ENCODE results near the gene SORCS2. TPM values are rescaled to one million over a fixed set of nuclear protein-coding genes. Genes with fewer than 3 reads are reported as not detected.

The SORCS2 gene
- total RNA-seq, 2 donors from 2014 or later = 0.25 TPM; not detected in 1

DNA sequence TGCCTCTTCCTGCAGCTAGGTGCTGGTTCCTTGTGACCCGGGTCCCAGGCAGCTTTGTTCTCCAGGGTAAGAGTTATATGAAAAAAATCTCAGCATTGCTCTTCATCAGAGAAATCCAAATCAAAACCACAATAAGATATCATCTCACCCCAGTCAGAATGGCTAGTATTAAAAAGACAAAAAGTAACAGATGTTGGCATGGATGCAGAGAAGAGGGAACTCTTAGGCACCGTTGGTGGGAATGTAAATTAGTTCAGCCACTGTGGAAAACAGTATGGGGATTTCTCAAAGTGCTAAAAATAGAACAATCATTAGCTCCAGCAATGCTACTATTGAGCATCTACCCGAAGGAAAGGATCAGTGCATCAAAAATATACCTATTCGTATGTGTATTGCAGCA lies 61.5 kb downstream of the SORCS2 start:
- DNase-seq (ENCODE audit: low spot score in 2 of 2) (no peak), ATAC-seq (no peak)
- Mint-ChIP-seq H3K27ac (no peak overlapping the region), H3K36me3 (no peaks in the 10 kb centered on the region), H3K9me3 (no peaks in the 10 kb centered on the region)

- H3K27ac Mint-ChIP-seq = peak overlapping the region in 1 of 2 donors; percentile 55
- ATAC-seq (no peak), DNase-seq (ENCODE audit: low spot score in 2 of 2) (no peak)
- H3K9me3 Mint-ChIP-seq = peaks cover 0 to 4% of the 10 kb centered on the region in 2 donors
- H3K36me3 Mint-ChIP-seq = peaks cover 0 to 4% of the 10 kb centered on the region in 2 donors
These were observed 62.6 kb downstream of the SORCS2 start for GRCh38 chr4:7254736-7255487.

GRCh38 chr4:7255488-7255881 lies 63.1 kb downstream of the SORCS2 start:
- Mint-ChIP-seq H3K9me3 (peaks cover 0 to 7% of the 10 kb centered on the region in 2 donors), H3K36me3 (peaks cover 0 to 4% of the 10 kb centered on the region in 2 donors), H3K27ac (peak overlapping the region in 1 of 2 donors; percentile 55)
- no peak for ATAC-seq
- DNase-seq (ENCODE audit: low spot score in 2 of 2) = no peak

- ATAC-seq (no peak), DNase-seq (ENCODE audit: low spot score in 2 of 2) (no peak)
- H3K36me3 Mint-ChIP-seq = peaks cover 0 to 4% of the 10 kb centered on the region in 2 donors
- peaks cover 0 to 9% of the 10 kb centered on the region in 2 donors for H3K9me3 Mint-ChIP-seq
- H3K27ac Mint-ChIP-seq = peak overlapping the region in 1 of 2 donors; percentile 55
These were observed 63.7 kb downstream of the SORCS2 start for GRCh38 chr4:7255996-7256395.

GRCh38 chr4:7256984-7257810 lies 64.9 kb downstream of the SORCS2 start:
- H3K9me3 Mint-ChIP-seq = peaks cover 0 to 9% of the 10 kb centered on the region in 2 donors
- ATAC-seq (no peak), DNase-seq (ENCODE audit: low spot score in 2 of 2) (no peak)
- no peak overlapping the region for H3K27ac Mint-ChIP-seq
- peaks cover 0 to 4% of the 10 kb centered on the region in 2 donors for H3K36me3 Mint-ChIP-seq

DNA sequence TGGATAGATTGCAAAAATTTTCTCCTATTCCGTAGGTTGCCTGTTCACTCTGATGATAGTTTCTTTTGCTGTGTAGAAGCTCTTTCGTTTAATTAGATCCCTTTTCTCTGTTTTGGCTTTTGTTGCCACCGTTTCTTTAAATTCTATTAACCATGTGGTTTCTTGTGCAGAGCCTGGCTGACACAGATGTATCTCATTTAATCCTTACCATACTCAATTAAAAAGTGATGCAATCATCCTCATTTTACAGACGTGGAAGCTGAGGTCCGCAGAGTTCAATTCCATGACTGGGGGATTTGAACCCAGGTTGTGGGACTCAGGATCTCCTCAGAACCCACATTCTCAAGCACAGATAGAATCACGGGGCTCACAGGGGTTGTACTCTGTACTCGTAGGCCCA lies 66.7 kb downstream of the SORCS2 start:
- H3K27ac Mint-ChIP-seq = no peak overlapping the region
- no peak for ATAC-seq
- H3K9me3 Mint-ChIP-seq = peaks cover 0 to 9% of the 10 kb centered on the region in 2 donors

GRCh38 chr4:7260569-7260968 lies 68.2 kb downstream of the SORCS2 start:
- H3K27ac Mint-ChIP-seq = no peak overlapping the region
- ATAC-seq (no peak), DNase-seq (ENCODE audit: low spot score in 2 of 2) (no peak)
- peaks cover 0 to 9% of the 10 kb centered on the region in 2 donors for H3K9me3 Mint-ChIP-seq
- peaks cover 0 to 4% of the 10 kb centered on the region in 2 donors for H3K36me3 Mint-ChIP-seq

More for the DNA sequence above, 66.7 kb downstream of the SORCS2 start:
- peaks cover 0 to 4% of the 10 kb centered on the region in 2 donors for H3K36me3 Mint-ChIP-seq
- DNase-seq (ENCODE audit: low spot score in 2 of 2) = no peak

- DNase-seq (ENCODE audit: low spot score in 2 of 2) (no peak), ATAC-seq (no peak)
- Mint-ChIP-seq H3K9me3 (peaks cover 0 to 9% of the 10 kb centered on the region in 2 donors), H3K36me3 (peaks cover 0 to 4% of the 10 kb centered on the region in 2 donors), H3K27ac (no peak overlapping the region)
These were observed 68.7 kb downstream of the SORCS2 start for GRCh38 chr4:7261087-7261486.

GRCh38 chr4:7261536-7261935 lies 69.2 kb downstream of the SORCS2 start:
- DNase-seq (ENCODE audit: low spot score in 2 of 2) (no peak), ATAC-seq (no peak)
- Mint-ChIP-seq H3K9me3 (peaks cover 0 to 9% of the 10 kb centered on the region in 2 donors), H3K36me3 (peaks cover 0 to 4% of the 10 kb centered on the region in 2 donors), H3K27ac (no peak overlapping the region)

GRCh38 chr4:7262134-7262533 lies 69.8 kb downstream of the SORCS2 start:
- Mint-ChIP-seq H3K9me3 (peaks cover 0 to 9% of the 10 kb centered on the region in 2 donors), H3K36me3 (peaks cover 0 to 4% of the 10 kb centered on the region in 2 donors), H3K27ac (no peak overlapping the region)
- DNase-seq (ENCODE audit: low spot score in 2 of 2) (no peak), ATAC-seq (no peak)

GRCh38 chr4:7263166-7263565 lies 70.8 kb downstream of the SORCS2 start:
- no peak for DNase-seq (ENCODE audit: low spot score in 2 of 2)
- Mint-ChIP-seq H3K9me3 (peaks cover 0 to 9% of the 10 kb centered on the region in 2 donors), H3K27ac (no peak overlapping the region), H3K36me3 (peaks cover 0 to 4% of the 10 kb centered on the region in 2 donors)
- ATAC-seq = no peak

DNA sequence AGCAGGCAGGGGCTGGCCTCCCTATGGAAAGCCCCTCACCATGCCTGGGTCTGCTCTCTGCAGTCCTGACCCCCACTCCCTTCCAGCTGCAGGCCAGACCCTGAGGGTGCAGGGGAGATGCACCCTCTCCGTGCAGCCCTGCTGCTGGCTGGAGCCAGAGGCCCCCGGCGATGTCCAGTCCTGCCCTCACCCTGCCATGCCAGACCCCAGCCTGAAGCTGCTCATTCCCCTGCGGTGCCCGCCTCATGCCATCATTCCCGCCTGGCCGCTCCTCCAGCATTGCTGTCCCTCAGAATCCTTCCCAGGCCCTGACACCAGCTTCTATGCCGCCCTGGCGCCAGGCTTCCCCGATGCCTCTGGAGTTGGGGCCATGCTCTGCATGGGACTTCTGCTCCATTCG lies 72.4 kb downstream of the SORCS2 start:
- DNase-seq (ENCODE audit: low spot score in 2 of 2) (no peak), ATAC-seq (no peak)
- Mint-ChIP-seq H3K9me3 (peaks cover 0 to 5% of the 10 kb centered on the region in 2 donors), H3K36me3 (peaks cover 0 to 2% of the 10 kb centered on the region in 2 donors), H3K27ac (no peak overlapping the region)

GRCh38 chr4:7266525-7267292 lies 74.4 kb downstream of the SORCS2 start:
- H3K9me3 Mint-ChIP-seq = no peaks in the 10 kb centered on the region
- DNase-seq (ENCODE audit: low spot score in 2 of 2) (no peak), ATAC-seq (no peak)
- H3K36me3 Mint-ChIP-seq = no peaks in the 10 kb centered on the region
- H3K27ac Mint-ChIP-seq = no peak overlapping the region

DNA sequence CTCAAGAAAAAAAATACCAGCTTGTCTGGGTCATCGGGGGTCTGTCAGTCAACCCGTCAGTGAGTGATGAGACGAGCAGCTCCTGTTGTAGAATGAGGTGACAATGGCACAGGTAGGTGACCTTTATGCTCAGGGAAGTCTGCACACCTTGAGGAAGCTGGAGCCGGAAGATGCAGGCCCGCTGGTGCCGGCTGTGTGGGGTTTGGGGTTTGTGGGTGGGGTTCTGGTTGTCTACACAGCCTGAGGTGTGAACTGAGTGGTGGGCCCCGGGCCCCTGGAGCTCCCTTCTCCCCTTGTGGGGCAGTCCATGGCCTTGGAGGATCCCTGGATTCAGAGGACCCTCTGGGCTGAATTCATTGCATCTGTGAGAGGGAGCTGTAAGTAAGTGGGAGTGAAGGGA lies 75.5 kb downstream of the SORCS2 start:
- DNase-seq (ENCODE audit: low spot score in 2 of 2) (no peak), ATAC-seq (no peak)
- Mint-ChIP-seq H3K9me3 (no peaks in the 10 kb centered on the region), H3K27ac (no peak overlapping the region), H3K36me3 (no peaks in the 10 kb centered on the region)

DNA sequence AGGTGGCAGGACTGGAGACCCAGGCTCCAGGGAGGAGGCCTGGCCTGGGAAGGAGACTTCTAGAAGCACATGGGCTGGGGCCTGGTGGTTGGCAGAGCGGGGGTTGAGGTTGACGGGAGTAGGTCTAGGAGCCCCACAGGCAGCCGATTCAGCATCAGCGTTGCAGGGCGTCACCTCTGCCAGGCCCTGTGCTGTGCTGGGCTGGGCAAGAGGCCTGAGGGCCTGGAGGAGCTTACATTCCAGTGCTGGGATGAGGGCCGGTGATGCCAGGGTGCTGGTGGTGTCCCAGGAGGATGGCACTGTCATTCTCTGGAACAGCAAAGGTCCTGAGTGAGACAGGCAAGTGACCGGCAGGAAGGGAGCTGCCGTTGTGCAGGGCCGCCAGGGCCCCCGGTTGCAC lies 76.6 kb downstream of the SORCS2 start:
- ATAC-seq (no peak), DNase-seq (ENCODE audit: low spot score in 2 of 2) (no peak)
- H3K9me3 Mint-ChIP-seq = no peaks in the 10 kb centered on the region
- no peak overlapping the region for H3K27ac Mint-ChIP-seq
- H3K36me3 Mint-ChIP-seq = no peaks in the 10 kb centered on the region

- no peaks in the 10 kb centered on the region for H3K9me3 Mint-ChIP-seq
- no peak for DNase-seq (ENCODE audit: low spot score in 2 of 2)
- ATAC-seq = no peak
- H3K36me3 Mint-ChIP-seq = no peaks in the 10 kb centered on the region
- no peak overlapping the region for H3K27ac Mint-ChIP-seq
These were observed 77.8 kb downstream of the SORCS2 start for GRCh38 chr4:7270121-7270520.

GRCh38 chr4:7272404-7272803 lies 80.1 kb downstream of the SORCS2 start:
- H3K36me3 Mint-ChIP-seq = no peaks in the 10 kb centered on the region
- H3K27ac Mint-ChIP-seq = no peak overlapping the region
- ATAC-seq (no peak), DNase-seq (ENCODE audit: low spot score in 2 of 2) (no peak)
- H3K9me3 Mint-ChIP-seq = no peaks in the 10 kb centered on the region

Measured in activated naive CD4-positive, alpha-beta T cell treated with anti-CD3 and anti-CD28 coated beads, Interleukin-2, amount 50 U/mL, for 72 hours (primary cell).